Epithelial cell of proximal tubule (primary cell): ENCODE data around the gene MOBP. TPM values are rescaled to one million over a fixed set of nuclear protein-coding genes. Genes with fewer than 3 reads are reported as not detected.

Source experiments
- DNase-seq: peaks from one replicate; pipeline ENCODE4 v3.0.0-alpha.2; 2011; ENCODE audit warnings: low read depth
- H3K4me3 ChIP-seq: 2 replicates; pipeline ENCODE4 v1.5.1; 2011; ENCODE audit warnings: low read depth, mild to moderate bottlenecking, low read length
- CTCF ChIP-seq: conservative IDR thresholded peaks from 2 replicates; pipeline ENCODE4 v1.5.1; 2012; ENCODE audit warnings: low read depth, mild to moderate bottlenecking, low read length
- total RNA-seq: library from RNA; depleted of rRNA; stranded (reverse); fragments of >200 nt; gene quantifications from 2 replicates; pipeline ENCODE4 v1.2.3, GENCODE V29; 2015

The MOBP gene
- total RNA-seq, 1 donor from 2014 or later, result 0.35 TPM

GRCh38 chr3:39494781-39495180, 27.3 kb downstream of the MOBP start:
- H3K4me3 ChIP-seq, result no peak overlapping the region
- TF ChIP-seq CTCF, result no peak
- no peak for DNase-seq

- DNase-seq, result no peak
- no peak for TF ChIP-seq CTCF
- no peak overlapping the region for H3K4me3 ChIP-seq
Observed at GRCh38 chr3:39497753-39498152, 30.3 kb downstream of the MOBP start.

- no peak for DNase-seq
Observed at GRCh38 chr3:39499651-39500273, 32.3 kb downstream of the MOBP start.

GRCh38 chr3:39501059-39501458, 33.6 kb downstream of the MOBP start:
- DNase-seq, result no peak
- TF ChIP-seq CTCF, result no peak
- H3K4me3 ChIP-seq, result no peak overlapping the region

More at GRCh38 chr3:39499651-39500273, 32.3 kb downstream of the MOBP start:
- no peak for TF ChIP-seq CTCF
- no peak overlapping the region for H3K4me3 ChIP-seq

GRCh38 chr3:39501968-39502837, 34.7 kb downstream of the MOBP start:
- DNase-seq, result no peak
- H3K4me3 ChIP-seq, result peak overlapping the region; percentile 38
- no peak for TF ChIP-seq CTCF

GRCh38 chr3:39502838-39503145, 35.3 kb downstream of the MOBP start:
- H3K4me3 ChIP-seq, result no peak overlapping the region
- TF ChIP-seq CTCF, result no peak
- DNase-seq, result no peak
